Nephron (organoid): ENCODE results near the gene OR10R2.

ENCODE experiments used
- H3K27ac Mint-ChIP-seq, 3 experiments: 2 replicates each; pipeline ENCODE4 v1.8.0; 2020; ENCODE audit warnings: mixed read lengths in 3 of 3, mild to moderate bottlenecking in 2 of 3, moderate library complexity in 1 of 3
- H3K27me3 Mint-ChIP-seq: 2 replicates; pipeline ENCODE4 v1.8.0; 2021; ENCODE audit warnings: low read depth, mild to moderate bottlenecking, moderate library complexity, mixed read lengths
- H3K36me3 Mint-ChIP-seq: 2 replicates; pipeline ENCODE4 v1.8.0; 2020; ENCODE audit warnings: low read depth, mixed read lengths
- H3K4me1 Mint-ChIP-seq: 2 replicates; pipeline ENCODE4 v1.8.0; 2020; ENCODE audit warnings: mixed read lengths
- H3K4me3 Mint-ChIP-seq, 3 experiments: 2 replicates each; pipeline ENCODE4 v1.8.0; 2020; ENCODE audit warnings: mild to moderate bottlenecking in 3 of 3, mixed read lengths in 3 of 3, moderate library complexity in 2 of 3
- H3K9me3 Mint-ChIP-seq: 2 replicates; pipeline ENCODE4 v1.8.0; 2020; ENCODE audit warnings: mixed read lengths
- CTCF ChIP-seq, 3 experiments: fragments of 200-600 bp; sonication (generic); IDR thresholded peaks; one replicate each; pipeline ENCODE4 v1.5.0; 2021; ENCODE audit warnings: antibody characterized with exemption in 3 of 3; ENCODE audit not compliant: unreplicated experiment in 3 of 3

OR10R2 gene

DNA sequence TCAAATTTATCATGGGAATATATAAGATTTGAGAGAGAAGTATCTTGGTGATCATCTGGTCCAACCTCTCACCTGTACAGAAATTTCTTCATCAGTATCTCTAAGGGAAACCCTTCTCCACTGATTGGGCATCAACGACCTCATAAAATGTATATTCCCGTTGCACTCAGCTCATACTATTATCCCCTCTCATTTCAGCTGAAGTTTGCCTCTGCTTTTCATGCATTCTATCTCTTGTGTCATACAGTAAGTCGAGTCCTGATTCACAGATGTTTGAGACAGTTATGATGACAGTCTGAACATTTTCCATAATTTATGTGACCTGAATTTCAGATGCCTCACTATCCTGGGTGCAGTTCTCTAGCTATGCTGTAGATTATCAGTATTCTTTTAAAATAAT lies 21.0 kb downstream of the OR10R2 start:
- Mint-ChIP-seq H3K4me1 (no peaks in the 10 kb centered on the region), H3K27ac (no peak overlapping the region), H3K27me3 (peaks cover 4% of the 10 kb centered on the region), H3K9me3 (no peaks in the 10 kb centered on the region), H3K4me3 (no peak overlapping the region), H3K36me3 (no peaks in the 10 kb centered on the region)
- TF ChIP-seq CTCF (IDR thresholded peaks at IDR 0.05; ENCODE audit: unreplicated experiment in 3 of 3) = no peak

- Mint-ChIP-seq H3K9me3 (no peaks in the 10 kb centered on the region), H3K4me1 (no peaks in the 10 kb centered on the region), H3K4me3 (no peak overlapping the region), H3K27ac (no peak overlapping the region), H3K27me3 (no peaks in the 10 kb centered on the region), H3K36me3 (no peaks in the 10 kb centered on the region)
- no peak for TF ChIP-seq CTCF (IDR thresholded peaks at IDR 0.05; ENCODE audit: unreplicated experiment in 3 of 3)
Observed at GRCh38 chr1:158494796-158495195, 22.8 kb downstream of the OR10R2 start.

DNA sequence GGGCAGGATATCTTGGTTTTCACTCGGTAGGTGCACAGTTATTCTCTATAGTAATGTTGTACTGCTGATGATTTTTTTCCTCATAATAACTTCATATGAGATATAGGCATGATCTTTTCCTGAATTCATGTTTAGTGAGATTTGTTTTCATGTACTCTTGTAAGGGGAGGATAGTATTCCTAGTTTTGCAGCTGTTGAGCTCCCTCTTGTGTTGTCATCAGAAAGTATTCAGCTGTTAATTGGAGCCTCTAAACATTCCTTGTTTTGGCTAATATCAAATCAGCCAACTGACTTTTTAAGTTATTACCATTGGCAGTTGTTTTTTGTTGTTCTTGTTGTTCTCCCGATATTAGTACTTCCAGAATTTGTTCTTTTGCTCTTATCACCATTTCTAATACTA lies 24.4 kb downstream of the OR10R2 start:
- Mint-ChIP-seq H3K27me3 (no peaks in the 10 kb centered on the region), H3K4me1 (no peaks in the 10 kb centered on the region), H3K4me3 (no peak overlapping the region), H3K36me3 (no peaks in the 10 kb centered on the region), H3K27ac (no peak overlapping the region), H3K9me3 (no peaks in the 10 kb centered on the region)
- TF ChIP-seq CTCF (IDR thresholded peaks at IDR 0.05; ENCODE audit: unreplicated experiment in 3 of 3) = peak; percentile 42 to 48 (median 45)

DNA sequence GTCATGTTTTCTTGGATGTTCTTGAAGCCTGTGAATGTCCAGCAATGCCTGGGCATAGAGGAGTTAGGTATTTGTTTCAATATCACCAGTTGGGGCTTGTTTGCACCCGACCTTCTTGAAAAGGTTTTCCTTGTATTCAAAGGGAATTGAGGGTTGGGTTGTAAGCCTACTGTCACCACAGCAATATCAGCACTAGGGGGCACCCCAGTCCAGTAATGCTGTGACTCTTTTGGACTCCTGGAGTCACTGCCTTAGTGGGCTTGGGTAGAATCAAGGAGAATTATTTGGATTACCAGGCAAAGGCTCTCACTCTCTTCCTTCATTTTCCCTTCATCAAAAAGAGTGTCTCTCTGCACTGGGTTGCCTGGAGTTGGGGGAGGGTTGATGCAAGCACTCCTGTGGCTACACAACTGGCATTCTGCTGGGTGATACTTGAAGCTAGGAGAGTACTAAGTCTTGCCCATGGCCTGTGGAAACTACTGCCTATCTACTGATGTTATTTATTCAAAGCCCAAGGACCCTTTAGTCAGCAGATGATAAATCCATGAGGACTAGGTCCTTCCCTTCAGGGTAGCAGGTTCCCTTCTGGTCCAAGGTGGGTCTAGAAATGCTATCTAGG lies 34.5 kb downstream of the OR10R2 start:
- no peak overlapping the region for H3K27ac Mint-ChIP-seq
- H3K27me3 Mint-ChIP-seq = no peaks in the 10 kb centered on the region
- peak; percentile 40 to 55 (median 44) for TF ChIP-seq CTCF (IDR thresholded peaks at IDR 0.05; ENCODE audit: unreplicated experiment in 3 of 3)
- H3K4me1 Mint-ChIP-seq = peaks cover 16% of the 10 kb centered on the region
- no peak overlapping the region for H3K4me3 Mint-ChIP-seq
- H3K9me3 Mint-ChIP-seq = no peaks in the 10 kb centered on the region
- no peaks in the 10 kb centered on the region for H3K36me3 Mint-ChIP-seq

- Mint-ChIP-seq H3K27me3 (no peaks in the 10 kb centered on the region), H3K27ac (no peak overlapping the region), H3K4me1 (peaks cover 18% of the 10 kb centered on the region), H3K36me3 (no peaks in the 10 kb centered on the region), H3K9me3 (no peaks in the 10 kb centered on the region), H3K4me3 (no peak overlapping the region)
- TF ChIP-seq CTCF (IDR thresholded peaks at IDR 0.05; ENCODE audit: unreplicated experiment in 3 of 3) = no peak
Observed at GRCh38 chr1:158507511-158507910, 35.5 kb downstream of the OR10R2 start.

- H3K9me3 Mint-ChIP-seq = no peaks in the 10 kb centered on the region
- no peak for TF ChIP-seq CTCF (IDR thresholded peaks at IDR 0.05; ENCODE audit: unreplicated experiment in 3 of 3)
- H3K4me3 Mint-ChIP-seq = no peak overlapping the region
- no peaks in the 10 kb centered on the region for H3K27me3 Mint-ChIP-seq
- no peaks in the 10 kb centered on the region for H3K36me3 Mint-ChIP-seq
- H3K4me1 Mint-ChIP-seq = peaks cover 18% of the 10 kb centered on the region
- H3K27ac Mint-ChIP-seq = peak overlapping the region; percentile 1 to 58 (median 53)
Observed at GRCh38 chr1:158509471-158510156, 37.6 kb downstream of the OR10R2 start.
